RWPE2 (cell line): ENCODE results near the gene ANKS6.

Experiments used
- ATAC-seq: fragments of 200-7000 bp; cut with Tn5 transposase; 3 replicates; pipeline ENCODE4 v1.9.1; 2021; ENCODE audit warnings: low read depth
- DNase-seq: peaks from one replicate; pipeline ENCODE4 v3.0.0-alpha.2; 2020; ENCODE audit warnings: low spot score
- H3K27ac ChIP-seq: fragments of 450-650 bp; 2 replicates; pipeline ENCODE4 v1.5.1; 2017; ENCODE audit warnings: mild to moderate bottlenecking; ENCODE audit not compliant: poor library complexity, severe bottlenecking
- H3K27me3 ChIP-seq: fragments of 250-450 bp; sonication (Bioruptor Pico); 2 replicates; pipeline ENCODE4 v1.5.1; 2021; ENCODE audit warnings: mild to moderate bottlenecking, moderate library complexity; ENCODE audit not compliant: insufficient read depth, poor library complexity, severe bottlenecking
- H3K36me3 ChIP-seq: fragments of 250-450 bp; sonication (Bioruptor Pico); 2 replicates; pipeline ENCODE4 v1.5.1; 2020; ENCODE audit warnings: low read depth, mild to moderate bottlenecking, moderate library complexity
- H3K4me1 ChIP-seq: fragments of 250-450 bp; sonication (Bioruptor Pico); 2 replicates; pipeline ENCODE4 v1.5.1; 2021; ENCODE audit warnings: mild to moderate bottlenecking, moderate library complexity; ENCODE audit not compliant: insufficient read depth, poor library complexity, severe bottlenecking
- H3K4me3 ChIP-seq: fragments of 250-450 bp; sonication (Bioruptor Pico); 2 replicates; pipeline ENCODE4 v1.5.1; 2021; ENCODE audit warnings: mild to moderate bottlenecking, moderate library complexity; ENCODE audit not compliant: severe bottlenecking
- H3K9me3 ChIP-seq: fragments of 250-450 bp; sonication (Bioruptor Pico); 2 replicates; pipeline ENCODE4 v1.5.1; 2021; ENCODE audit warnings: mild to moderate bottlenecking, moderate library complexity; ENCODE audit not compliant: severe bottlenecking
- TF ChIP-seq, protein P1 (sequence below): fragments of 450-650 bp; IDR thresholded peaks from one replicate; pipeline ENCODE4 v1.5.1; 2017; ENCODE audit warnings: mild to moderate bottlenecking, moderate library complexity; ENCODE audit not compliant: poor library complexity, severe bottlenecking

The ANKS6 gene

DNA sequence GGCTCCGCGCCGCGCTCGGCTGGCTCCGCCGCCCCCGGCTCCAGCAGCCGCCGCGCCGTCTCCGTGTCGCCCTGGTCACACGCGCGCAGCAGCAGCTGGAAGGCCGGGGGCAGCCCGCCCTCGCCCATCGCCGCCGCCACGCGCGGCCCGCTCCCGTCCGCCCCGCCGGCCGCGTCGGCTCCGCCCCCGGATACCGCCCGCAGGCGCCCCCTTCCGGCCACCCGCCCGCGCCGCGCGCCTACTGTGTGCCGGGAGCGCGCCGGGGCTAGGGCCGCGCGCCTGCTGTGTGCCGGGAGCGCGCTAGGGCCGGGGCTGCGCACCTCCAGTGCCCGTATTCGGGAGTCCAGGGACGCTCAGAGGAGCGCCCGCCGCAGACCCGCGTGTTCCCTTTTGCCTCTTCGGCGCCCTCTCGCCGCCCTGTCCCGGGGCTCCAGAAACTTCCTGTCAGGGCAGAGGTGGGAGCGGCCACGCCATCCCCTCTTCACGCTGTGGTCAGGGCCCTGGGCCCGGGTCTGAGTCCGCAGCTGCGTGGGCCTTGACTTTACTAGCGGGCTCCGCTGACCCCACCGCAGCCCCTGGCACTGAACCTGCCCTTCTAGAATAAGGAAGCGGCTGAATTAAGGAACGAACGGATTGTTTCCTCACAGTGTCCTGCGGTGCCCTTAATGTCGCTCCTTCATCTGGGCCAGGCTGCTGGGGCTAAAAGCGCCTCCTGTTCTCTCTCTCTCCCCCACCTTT is at the start of gene ANKS6:
Gene ANKS6 (minus strand): TSS at position 192 of the 738 bp plus-strand sequence. CDS start 64 bp downstream, at position 128.
- H3K36me3 ChIP-seq: no peaks in the 10 kb centered on the region
- peak; percentile 80 for ATAC-seq
- TF ChIP-seq, protein P1, sequence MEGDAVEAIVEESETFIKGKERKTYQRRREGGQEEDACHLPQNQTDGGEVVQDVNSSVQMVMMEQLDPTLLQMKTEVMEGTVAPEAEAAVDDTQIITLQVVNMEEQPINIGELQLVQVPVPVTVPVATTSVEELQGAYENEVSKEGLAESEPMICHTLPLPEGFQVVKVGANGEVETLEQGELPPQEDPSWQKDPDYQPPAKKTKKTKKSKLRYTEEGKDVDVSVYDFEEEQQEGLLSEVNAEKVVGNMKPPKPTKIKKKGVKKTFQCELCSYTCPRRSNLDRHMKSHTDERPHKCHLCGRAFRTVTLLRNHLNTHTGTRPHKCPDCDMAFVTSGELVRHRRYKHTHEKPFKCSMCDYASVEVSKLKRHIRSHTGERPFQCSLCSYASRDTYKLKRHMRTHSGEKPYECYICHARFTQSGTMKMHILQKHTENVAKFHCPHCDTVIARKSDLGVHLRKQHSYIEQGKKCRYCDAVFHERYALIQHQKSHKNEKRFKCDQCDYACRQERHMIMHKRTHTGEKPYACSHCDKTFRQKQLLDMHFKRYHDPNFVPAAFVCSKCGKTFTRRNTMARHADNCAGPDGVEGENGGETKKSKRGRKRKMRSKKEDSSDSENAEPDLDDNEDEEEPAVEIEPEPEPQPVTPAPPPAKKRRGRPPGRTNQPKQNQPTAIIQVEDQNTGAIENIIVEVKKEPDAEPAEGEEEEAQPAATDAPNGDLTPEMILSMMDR: peak; percentile 93

DNA sequence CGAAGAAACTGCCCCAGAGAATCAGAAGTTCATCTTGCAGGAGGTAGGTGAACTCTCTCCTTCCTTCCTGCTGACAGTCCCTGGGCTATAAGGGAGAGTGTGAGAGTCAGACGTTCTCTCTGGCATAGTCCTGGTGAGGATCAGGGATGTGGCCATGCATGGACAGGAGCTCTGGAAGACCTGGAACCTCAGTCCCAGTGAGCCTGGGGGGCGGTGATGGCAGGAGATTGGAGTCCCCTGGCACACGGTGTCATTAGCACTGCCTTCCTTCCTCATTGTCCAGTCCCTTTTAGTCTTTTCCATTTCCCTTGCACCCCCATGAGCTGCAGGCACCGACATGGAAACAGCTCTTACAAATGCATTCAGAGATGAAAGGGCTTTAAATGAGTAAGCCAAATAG is 49.7 kb upstream of the ANKS6 start:
- TF ChIP-seq, protein P1: no peak
- Histone ChIP-seq H3K9me3 (no peaks in the 10 kb centered on the region), H3K27ac (no peak overlapping the region), H3K27me3 (no peaks in the 10 kb centered on the region), H3K4me1 (peaks cover 3% of the 10 kb centered on the region), H3K4me3 (no peak overlapping the region), H3K36me3 (no peaks in the 10 kb centered on the region)
- no peak for ATAC-seq
- no peak for DNase-seq

More for the DNA sequence above, at the start of gene ANKS6:
- Histone ChIP-seq H3K27ac (peak within 1 kb of the TSS; percentile 16), H3K4me1 (no peaks in the 10 kb centered on the region), H3K4me3 (peak within 1 kb of the TSS; percentile 83), H3K9me3 (no peaks in the 10 kb centered on the region), H3K27me3 (no peaks in the 10 kb centered on the region)
- DNase-seq: no peak

GRCh38 chr9:98842510-98842909 is 46.2 kb upstream of the ANKS6 start:
- Histone ChIP-seq H3K4me1 (no peaks in the 10 kb centered on the region), H3K27me3 (no peaks in the 10 kb centered on the region), H3K4me3 (no peak overlapping the region), H3K36me3 (no peaks in the 10 kb centered on the region), H3K27ac (no peak overlapping the region), H3K9me3 (no peaks in the 10 kb centered on the region)
- TF ChIP-seq, protein P1: no peak
- DNase-seq (no peak), ATAC-seq (no peak)

DNA sequence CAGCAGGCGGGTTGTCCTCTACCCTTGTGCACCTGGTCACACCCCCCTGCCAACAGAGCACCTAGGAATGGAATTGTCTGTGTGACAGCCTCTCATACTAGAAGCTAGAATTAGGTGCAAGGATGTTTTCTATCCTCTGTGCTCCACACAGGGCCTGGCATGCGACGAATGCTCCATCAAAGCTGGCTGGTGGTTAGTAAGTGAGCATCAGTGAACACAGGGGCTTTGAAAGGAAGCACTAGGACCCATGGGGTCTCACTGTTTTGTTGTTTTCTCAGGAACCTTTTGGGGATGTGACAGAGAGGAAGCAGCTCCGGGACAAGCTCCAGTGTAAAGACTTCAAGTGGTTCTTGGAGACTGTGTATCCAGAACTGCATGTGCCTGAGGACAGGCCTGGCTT is 43.4 kb upstream of the ANKS6 start:
- DNase-seq (no peak), ATAC-seq (no peak)
- Histone ChIP-seq H3K4me3 (no peak overlapping the region), H3K36me3 (no peaks in the 10 kb centered on the region), H3K27me3 (no peaks in the 10 kb centered on the region), H3K9me3 (no peaks in the 10 kb centered on the region), H3K27ac (no peak overlapping the region), H3K4me1 (no peaks in the 10 kb centered on the region)
- TF ChIP-seq, protein P1: no peak
